Measurements from ENCODE around the gene DRG2.

DNA sequence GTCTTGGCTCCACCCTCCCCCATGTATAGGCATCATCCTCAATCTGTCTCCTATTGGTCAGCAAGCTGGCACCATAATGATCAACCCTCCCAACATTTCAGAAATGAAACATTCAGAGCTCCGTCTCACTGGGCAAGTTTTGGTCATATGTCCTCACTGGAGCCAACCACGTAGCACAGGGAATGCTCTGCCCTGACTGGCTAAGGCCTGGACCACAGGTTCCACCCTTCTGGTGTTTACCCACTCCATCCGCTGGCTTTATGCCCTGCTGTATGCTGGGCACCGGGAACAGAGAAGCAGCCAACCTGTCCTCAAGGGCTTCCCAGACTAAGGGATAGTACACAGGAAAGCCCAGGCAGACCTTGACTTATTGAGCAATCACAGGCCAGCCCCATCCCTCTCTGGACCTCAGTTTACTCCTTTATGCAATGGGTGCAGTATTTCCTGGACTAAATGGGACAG lies 41.3 kb downstream of the DRG2 start:
- TF ChIP-seq, protein P1, sequence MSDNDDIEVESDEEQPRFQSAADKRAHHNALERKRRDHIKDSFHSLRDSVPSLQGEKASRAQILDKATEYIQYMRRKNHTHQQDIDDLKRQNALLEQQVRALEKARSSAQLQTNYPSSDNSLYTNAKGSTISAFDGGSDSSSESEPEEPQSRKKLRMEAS (IDR thresholded peaks at IDR 0.05): no peak
- TF ChIP-seq, protein P2, sequence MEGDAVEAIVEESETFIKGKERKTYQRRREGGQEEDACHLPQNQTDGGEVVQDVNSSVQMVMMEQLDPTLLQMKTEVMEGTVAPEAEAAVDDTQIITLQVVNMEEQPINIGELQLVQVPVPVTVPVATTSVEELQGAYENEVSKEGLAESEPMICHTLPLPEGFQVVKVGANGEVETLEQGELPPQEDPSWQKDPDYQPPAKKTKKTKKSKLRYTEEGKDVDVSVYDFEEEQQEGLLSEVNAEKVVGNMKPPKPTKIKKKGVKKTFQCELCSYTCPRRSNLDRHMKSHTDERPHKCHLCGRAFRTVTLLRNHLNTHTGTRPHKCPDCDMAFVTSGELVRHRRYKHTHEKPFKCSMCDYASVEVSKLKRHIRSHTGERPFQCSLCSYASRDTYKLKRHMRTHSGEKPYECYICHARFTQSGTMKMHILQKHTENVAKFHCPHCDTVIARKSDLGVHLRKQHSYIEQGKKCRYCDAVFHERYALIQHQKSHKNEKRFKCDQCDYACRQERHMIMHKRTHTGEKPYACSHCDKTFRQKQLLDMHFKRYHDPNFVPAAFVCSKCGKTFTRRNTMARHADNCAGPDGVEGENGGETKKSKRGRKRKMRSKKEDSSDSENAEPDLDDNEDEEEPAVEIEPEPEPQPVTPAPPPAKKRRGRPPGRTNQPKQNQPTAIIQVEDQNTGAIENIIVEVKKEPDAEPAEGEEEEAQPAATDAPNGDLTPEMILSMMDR (IDR thresholded peaks at IDR 0.05): no peak
- TF ChIP-seq, protein P3, sequence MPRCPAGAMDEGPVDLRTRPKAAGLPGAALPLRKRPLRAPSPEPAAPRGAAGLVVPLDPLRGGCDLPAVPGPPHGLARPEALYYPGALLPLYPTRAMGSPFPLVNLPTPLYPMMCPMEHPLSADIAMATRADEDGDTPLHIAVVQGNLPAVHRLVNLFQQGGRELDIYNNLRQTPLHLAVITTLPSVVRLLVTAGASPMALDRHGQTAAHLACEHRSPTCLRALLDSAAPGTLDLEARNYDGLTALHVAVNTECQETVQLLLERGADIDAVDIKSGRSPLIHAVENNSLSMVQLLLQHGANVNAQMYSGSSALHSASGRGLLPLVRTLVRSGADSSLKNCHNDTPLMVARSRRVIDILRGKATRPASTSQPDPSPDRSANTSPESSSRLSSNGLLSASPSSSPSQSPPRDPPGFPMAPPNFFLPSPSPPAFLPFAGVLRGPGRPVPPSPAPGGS (IDR thresholded peaks at IDR 0.05): no peak
